ENCODE data around the gene OLFM2.

- TF ChIP-seq, protein P1, sequence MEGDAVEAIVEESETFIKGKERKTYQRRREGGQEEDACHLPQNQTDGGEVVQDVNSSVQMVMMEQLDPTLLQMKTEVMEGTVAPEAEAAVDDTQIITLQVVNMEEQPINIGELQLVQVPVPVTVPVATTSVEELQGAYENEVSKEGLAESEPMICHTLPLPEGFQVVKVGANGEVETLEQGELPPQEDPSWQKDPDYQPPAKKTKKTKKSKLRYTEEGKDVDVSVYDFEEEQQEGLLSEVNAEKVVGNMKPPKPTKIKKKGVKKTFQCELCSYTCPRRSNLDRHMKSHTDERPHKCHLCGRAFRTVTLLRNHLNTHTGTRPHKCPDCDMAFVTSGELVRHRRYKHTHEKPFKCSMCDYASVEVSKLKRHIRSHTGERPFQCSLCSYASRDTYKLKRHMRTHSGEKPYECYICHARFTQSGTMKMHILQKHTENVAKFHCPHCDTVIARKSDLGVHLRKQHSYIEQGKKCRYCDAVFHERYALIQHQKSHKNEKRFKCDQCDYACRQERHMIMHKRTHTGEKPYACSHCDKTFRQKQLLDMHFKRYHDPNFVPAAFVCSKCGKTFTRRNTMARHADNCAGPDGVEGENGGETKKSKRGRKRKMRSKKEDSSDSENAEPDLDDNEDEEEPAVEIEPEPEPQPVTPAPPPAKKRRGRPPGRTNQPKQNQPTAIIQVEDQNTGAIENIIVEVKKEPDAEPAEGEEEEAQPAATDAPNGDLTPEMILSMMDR (IDR thresholded peaks at IDR 0.05): no peak
- no peak for TF ChIP-seq POLR2A (IDR thresholded peaks at IDR 0.05)
Measured at GRCh38 chr19:9910625-9911024, 25.7 kb downstream of the OLFM2 start.
